GM12801 (cell line): ENCODE measurements around the gene C7orf57.

Experiments used
- TF ChIP-seq, protein P1 (sequence below): IDR thresholded peaks from one replicate; pipeline ENCODE4 v1.5.1; 2011; ENCODE audit warnings: control low read depth; ENCODE audit not compliant: insufficient read length; ENCODE audit errors: extremely low read depth

The C7orf57 gene

DNA sequence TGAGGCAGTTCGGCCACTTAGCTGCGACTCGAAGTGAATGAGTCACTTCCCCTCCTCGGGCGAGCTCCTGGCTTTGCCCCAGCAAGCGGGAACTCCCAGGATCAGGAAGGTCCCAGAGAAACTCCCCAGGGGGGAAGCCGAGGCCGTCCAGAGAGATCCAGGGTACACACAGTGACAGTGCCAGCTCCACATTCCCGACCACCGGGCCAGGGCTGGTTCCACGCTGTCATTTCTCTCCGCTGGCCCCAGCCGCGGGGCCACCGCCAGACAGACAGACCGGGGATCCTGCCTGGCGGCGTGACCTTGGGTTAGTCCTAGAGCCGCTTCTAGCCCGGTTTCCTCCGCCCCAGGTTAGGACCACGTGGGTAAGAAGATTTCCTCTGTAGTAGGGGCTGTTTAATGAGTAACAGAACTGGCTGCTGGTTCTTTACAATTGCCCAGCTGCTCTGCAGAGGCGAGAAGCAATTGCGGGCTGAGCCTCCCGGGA, 53.3 kb downstream of the C7orf57 start:
- TF ChIP-seq, protein P1, sequence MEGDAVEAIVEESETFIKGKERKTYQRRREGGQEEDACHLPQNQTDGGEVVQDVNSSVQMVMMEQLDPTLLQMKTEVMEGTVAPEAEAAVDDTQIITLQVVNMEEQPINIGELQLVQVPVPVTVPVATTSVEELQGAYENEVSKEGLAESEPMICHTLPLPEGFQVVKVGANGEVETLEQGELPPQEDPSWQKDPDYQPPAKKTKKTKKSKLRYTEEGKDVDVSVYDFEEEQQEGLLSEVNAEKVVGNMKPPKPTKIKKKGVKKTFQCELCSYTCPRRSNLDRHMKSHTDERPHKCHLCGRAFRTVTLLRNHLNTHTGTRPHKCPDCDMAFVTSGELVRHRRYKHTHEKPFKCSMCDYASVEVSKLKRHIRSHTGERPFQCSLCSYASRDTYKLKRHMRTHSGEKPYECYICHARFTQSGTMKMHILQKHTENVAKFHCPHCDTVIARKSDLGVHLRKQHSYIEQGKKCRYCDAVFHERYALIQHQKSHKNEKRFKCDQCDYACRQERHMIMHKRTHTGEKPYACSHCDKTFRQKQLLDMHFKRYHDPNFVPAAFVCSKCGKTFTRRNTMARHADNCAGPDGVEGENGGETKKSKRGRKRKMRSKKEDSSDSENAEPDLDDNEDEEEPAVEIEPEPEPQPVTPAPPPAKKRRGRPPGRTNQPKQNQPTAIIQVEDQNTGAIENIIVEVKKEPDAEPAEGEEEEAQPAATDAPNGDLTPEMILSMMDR = no peak

DNA sequence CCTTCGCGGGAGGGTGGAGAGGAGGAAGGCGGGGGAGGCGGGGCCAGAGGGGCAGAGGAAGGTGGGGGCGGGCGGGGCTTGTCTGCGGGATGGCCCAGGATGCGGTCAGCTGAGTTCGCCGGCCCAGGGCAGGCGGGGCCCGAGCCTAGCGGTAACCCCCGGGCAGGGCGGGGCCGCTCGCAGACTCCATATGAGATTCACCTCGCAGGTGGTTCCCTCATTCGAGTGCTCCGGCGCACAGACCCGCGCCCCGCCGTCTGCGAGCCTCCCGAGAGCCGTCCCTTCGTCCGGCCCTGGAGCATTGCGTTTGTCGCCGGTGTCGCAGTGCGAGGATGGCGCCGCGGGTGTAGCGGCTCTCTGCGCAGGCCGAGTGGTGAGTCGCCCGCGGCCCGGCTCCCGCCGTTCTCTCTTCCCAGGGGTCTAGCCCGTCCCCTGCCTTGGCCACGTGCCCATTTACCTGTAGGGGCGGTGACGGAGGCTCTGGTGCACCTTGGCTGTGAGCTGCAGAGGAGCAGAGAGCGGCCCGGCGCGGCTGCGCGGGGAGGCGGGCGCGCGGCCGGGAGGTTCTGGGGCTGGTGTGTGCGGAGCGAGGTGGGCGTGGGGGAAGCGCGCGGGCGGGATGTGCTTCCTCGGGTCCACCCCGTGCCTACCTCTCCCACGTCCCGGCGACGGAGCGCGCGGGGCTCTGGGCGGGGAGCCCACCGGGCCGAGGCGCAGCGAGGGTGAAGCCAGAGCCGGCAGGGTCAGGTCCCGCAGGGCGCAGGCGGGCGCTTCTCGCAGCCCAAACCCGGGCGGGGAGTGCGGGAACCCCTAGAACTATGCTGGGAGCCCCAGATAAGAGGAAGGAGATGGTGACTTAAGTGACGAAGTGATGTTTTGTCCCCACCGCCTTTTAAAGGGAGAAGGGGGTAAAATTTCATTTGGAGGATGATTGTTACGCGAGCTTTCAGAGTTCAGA, 54.0 kb downstream of the C7orf57 start, which contains the start of gene UPP1:
Gene UPP1 (plus strand): TSS at position 220 of the 958 bp plus-strand sequence. CDS start 5,519 bp downstream, outside the sequence.
- TF ChIP-seq, protein P1 = no peak

DNA sequence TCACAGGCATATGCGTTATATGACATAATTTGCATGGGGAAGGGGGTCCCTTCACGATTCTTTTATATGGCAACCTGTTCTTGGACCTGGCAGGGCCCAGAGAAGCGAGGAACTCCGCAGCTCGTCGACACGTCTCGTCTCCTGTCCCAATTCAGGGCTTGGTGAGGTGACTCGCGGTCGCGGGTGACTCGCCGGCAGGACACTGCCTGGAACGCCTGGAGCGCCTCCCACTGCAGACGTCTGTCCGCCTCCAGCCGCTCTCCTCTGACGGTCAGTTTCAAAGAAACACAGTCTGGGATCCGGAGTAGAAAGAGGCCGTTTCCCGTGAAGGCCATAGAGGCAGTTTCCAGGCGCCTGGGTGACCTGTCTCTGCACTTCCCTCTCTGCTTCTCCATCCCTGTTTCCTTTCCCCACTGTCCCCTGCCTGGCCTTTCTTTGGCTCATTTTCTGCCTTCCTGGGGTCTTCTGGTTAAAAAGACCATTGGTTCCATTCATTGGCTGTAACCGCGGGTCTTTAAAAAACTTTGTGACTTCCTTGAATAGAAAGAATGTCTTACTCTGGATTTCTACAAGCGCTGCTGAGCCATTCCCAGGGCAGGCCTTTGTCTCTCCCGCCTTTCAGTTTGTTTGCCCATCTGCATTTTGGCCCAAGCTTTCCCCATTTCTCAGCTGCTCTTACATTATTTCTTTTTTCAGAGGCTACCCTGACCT, 54.9 kb downstream of the C7orf57 start:
- TF ChIP-seq, protein P1 = no peak

DNA sequence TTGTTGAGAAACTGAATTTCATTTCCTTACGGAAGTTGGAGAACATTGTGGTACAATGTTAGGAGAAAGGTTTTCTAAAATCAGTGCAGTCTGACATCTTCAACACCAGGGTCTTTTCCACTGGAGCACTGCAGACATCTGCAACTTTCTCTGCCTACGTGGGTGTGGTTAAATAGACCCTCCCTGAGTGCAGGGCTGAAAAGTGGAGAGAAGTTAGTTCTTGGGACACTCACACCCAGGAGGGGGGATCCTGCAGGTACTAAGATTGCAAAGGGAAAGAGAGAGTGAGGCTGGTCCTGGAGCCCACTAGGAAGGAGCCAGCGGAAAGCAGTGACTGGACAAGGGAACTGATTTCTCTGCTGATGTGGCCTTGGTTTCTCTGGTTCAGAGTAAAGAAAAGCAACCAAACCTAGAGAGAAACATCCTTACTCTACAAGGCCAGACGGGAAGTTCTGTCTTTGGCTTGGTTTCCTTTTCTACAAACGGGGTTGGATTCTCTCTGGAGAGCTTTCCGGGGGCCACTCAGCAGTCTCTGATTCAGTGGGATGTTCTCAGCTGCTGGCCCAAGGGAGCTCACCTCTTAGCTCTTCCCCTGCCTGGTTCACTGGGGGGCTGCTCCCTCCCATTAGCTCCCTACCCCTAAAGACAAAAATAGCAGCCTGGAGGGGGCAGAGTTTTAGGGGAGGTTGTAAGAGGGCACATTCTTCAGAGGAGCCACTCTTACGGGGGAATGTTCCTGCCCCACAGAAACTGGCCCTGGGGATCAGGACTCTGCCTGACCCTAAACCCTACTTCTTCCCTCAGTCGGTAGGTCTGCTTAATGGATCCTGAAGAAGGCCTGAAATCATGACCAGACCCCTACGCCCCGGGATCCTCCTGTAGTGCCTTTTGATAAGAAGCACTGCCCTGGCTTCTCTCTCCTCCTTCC, 56.4 kb downstream of the C7orf57 start:
- TF ChIP-seq, protein P1 = no peak

DNA sequence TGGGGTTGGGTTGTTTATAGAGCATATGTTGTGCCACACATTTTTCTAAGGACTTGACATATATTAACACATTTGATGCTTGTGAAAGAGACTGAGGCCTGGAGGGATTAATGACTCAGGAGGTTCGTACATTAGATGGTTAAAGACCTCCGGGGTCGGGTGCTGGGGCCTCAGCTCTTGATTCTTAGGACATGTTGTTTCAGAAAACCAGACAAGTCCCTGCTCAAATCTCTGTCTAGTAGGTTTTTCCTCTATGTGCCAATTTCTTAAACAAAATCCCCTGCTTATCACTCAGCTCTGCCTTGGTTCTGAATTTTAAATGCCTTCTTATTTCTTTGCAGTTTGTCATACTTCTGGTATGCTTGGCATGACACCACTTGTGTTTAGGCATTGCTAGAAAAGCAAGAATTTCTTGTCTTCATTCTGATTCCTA, 59.5 kb downstream of the C7orf57 start:
- TF ChIP-seq, protein P1 = no peak

DNA sequence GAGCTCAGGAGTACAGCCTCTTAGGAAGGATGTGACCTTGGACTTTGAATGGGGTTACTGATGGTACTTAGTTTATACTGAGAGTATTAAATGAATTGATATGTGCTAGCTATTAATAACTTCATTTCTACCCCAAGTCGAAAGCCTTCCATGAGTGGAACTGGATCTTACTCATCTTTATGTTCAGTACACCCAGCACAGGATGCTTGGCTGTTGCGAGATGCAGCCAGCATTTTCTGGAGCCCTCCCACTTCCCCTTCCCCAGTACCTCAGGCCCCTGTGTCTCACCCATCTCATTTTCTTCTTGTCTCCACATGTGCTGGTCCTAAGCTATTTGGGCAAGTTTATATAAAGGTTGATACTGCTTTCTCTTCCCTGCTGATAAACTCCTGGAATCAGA, 60.9 kb downstream of the C7orf57 start:
- TF ChIP-seq, protein P1 = no peak
